ENCODE data around the gene LRMDA. TPM values are rescaled to one million over a fixed set of nuclear protein-coding genes. Genes with fewer than 3 reads are reported as not detected.

Gene LRMDA
- total RNA-seq, 5 donors from 2014 or later (not counting 1 experiment from before 2014, with no cell fraction given), result 0.30 to 1.2 TPM; not detected in 3

DNA sequence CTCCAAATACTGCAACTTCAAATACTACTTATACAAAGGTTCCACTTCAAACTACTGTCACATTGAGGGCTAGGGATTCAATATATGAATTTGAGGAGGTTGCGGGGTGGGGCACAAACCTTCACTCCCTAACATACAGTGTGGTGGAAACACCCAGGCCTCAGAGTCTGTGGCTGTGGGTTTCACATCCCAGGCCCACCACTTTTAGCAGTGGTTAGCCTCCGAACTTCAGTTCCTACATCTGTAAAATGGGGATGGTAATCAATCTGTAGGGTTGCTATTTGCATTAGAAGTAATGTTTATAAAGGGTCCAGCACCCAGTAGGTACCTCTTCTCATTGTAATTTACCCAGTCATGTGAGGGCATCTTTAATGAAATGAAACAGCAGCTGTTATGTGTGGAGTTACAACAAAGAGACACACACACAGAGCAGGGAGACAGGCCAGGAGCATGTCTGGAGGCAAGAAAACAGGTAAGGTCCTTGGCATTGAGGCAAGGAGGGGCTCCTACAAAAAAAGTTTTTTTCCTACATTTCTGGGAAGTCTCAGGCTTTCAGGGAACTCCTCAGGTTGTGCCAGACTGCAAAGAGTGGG lies 570.9 kb downstream of the LRMDA start:
- H3K9me3 Mint-ChIP-seq, result no peaks in the 10 kb centered on the region
- no peaks in the 10 kb centered on the region for H3K9me3 ChIP-seq
- no peaks in the 10 kb centered on the region for H3K36me3 ChIP-seq (ENCODE audit: control insufficient read depth in 2 of 2, extremely low read depth in 1 of 2, insufficient read depth in 1 of 2, low read length in 1 of 2)
- ChIA-PET CTCF (no interaction called here), POLR2A (no interaction called here)
- no CpG with 5 or more reads among the region's 2 CpGs for WGBS (ENCODE audit: insufficient coverage)
- no peaks in the 10 kb centered on the region for H3K4me1 Mint-ChIP-seq
- H3K27me3 ChIP-seq (replicated peaks in 1 of 2; ENCODE audit: control insufficient read depth in 2 of 2, extremely low read depth in 1 of 2, insufficient read depth in 2 of 2, low read length in 1 of 2), result peaks cover 0 to 4% of the 10 kb centered on the region in 2 experiments
- DNase-seq, result no peak
- no peak overlapping the region for H3K4me3 Mint-ChIP-seq
- no peaks in the 10 kb centered on the region for H3K4me1 ChIP-seq (ENCODE audit: control insufficient read depth in 1 of 2, extremely low read depth in 1 of 2, insufficient read depth in 2 of 2, low read length in 2 of 2)
- no peaks in the 10 kb centered on the region for H3K27me3 Mint-ChIP-seq
- no peaks in the 10 kb centered on the region for H3K36me3 Mint-ChIP-seq
- no peak overlapping the region for H3K27ac ChIP-seq (ENCODE audit: low read length)
- no peak overlapping the region for H3K4me3 ChIP-seq (ENCODE audit: control insufficient read depth in 1 of 2, extremely low read depth in 1 of 2, low read length in 1 of 2)
- no peak for ATAC-seq (replicated peaks in 1 of 4)
- H3K27ac Mint-ChIP-seq, result no peak overlapping the region

DNA sequence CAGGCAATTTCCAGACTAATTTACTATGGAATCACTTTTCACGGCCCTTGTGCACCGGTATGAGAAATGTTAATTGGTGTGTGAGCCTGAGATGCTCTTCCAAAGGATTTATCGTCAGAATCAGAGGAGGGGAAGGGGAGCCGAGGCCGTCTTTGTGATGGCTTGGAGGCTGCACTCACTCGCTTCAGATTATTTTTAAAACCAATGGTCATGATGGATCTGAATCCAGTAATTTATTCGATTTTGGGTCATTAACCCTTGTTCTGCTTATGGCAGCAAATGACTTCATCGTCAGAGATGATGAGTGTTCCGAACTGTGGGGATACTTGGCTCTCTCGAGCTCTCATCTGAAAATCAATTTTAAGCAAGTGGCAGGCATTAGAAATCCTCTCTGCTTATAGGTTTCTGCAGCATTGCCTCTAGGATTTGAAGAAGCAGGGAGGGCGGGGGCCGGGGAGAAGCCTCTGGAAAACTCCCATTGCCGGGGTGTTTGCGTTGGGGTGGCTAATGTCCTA lies 576.3 kb downstream of the LRMDA start:
- H3K4me3 Mint-ChIP-seq, result no peak overlapping the region
- peaks cover 0 to 5% of the 10 kb centered on the region in 2 donors for H3K27me3 Mint-ChIP-seq
- DNase-seq, result no peak
- Histone ChIP-seq H3K36me3 (ENCODE audit: control insufficient read depth in 2 of 2, extremely low read depth in 1 of 2, insufficient read depth in 1 of 2, low read length in 1 of 2) (no peaks in the 10 kb centered on the region), H3K4me3 (ENCODE audit: control insufficient read depth in 1 of 2, extremely low read depth in 1 of 2, low read length in 1 of 2) (no peak overlapping the region), H3K27me3 (replicated peaks in 1 of 2; ENCODE audit: control insufficient read depth in 2 of 2, extremely low read depth in 1 of 2, insufficient read depth in 2 of 2, low read length in 1 of 2) (peaks cover 0 to 4% of the 10 kb centered on the region in 2 experiments), H3K9me3 (no peaks in the 10 kb centered on the region), H3K27ac (ENCODE audit: low read length) (no peak overlapping the region), H3K4me1 (ENCODE audit: control insufficient read depth in 1 of 2, extremely low read depth in 1 of 2, insufficient read depth in 2 of 2, low read length in 2 of 2) (no peaks in the 10 kb centered on the region)
- 84% methylated on average over 12 of the region's 14 CpGs for WGBS (ENCODE audit: insufficient coverage)
- no peaks in the 10 kb centered on the region for H3K4me1 Mint-ChIP-seq
- ChIA-PET CTCF (interaction anchor here in 1 of 2 donors (0.7 kb wide), 1 partner anchor 295 kb away, joined by 4 read pairs; no protein-coding TSS in a partner anchor), POLR2A (no interaction called here)
- ATAC-seq (replicated peaks in 1 of 4), result no peak
- no peak overlapping the region for H3K27ac Mint-ChIP-seq
- no peaks in the 10 kb centered on the region for H3K36me3 Mint-ChIP-seq
- no peaks in the 10 kb centered on the region for H3K9me3 Mint-ChIP-seq

DNA sequence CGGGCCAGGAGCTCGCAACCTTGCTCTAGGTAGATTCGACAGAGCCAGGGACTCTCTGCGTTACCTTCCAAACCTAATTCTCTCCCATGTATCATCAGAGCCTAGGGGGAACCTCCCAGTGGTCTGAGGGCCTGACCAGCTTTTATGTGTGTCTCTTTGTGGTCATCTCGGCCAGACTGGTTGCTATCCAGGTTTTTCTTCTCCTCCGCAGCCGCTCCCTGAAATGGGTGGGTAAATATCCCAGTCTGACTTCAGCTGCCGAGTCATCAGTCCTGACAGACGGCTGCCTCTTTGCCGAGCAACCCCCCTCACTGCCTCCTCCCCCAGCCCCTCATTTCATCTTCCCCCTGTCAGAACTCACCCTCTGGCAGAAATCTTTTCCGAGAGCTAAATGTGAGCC lies 578.1 kb downstream of the LRMDA start:
- ChIA-PET CTCF (no interaction called here), POLR2A (interaction anchor here in 1 of 2 donors (0.6 kb wide), 1 partner anchor 125 kb away, joined by 5 read pairs; no protein-coding TSS in a partner anchor)
- Histone ChIP-seq H3K27ac (ENCODE audit: low read length) (no peak overlapping the region), H3K9me3 (no peaks in the 10 kb centered on the region), H3K4me1 (ENCODE audit: control insufficient read depth in 1 of 2, extremely low read depth in 1 of 2, insufficient read depth in 2 of 2, low read length in 2 of 2) (no peaks in the 10 kb centered on the region), H3K36me3 (ENCODE audit: control insufficient read depth in 2 of 2, extremely low read depth in 1 of 2, insufficient read depth in 1 of 2, low read length in 1 of 2) (no peaks in the 10 kb centered on the region), H3K27me3 (replicated peaks in 1 of 2; ENCODE audit: control insufficient read depth in 2 of 2, extremely low read depth in 1 of 2, insufficient read depth in 2 of 2, low read length in 1 of 2) (peaks cover 0 to 4% of the 10 kb centered on the region in 2 experiments), H3K4me3 (ENCODE audit: control insufficient read depth in 1 of 2, extremely low read depth in 1 of 2, low read length in 1 of 2) (no peak overlapping the region)
- Mint-ChIP-seq H3K27ac (no peak overlapping the region), H3K4me1 (no peaks in the 10 kb centered on the region), H3K4me3 (no peak overlapping the region), H3K9me3 (no peaks in the 10 kb centered on the region), H3K27me3 (peaks cover 0 to 5% of the 10 kb centered on the region in 2 donors), H3K36me3 (no peaks in the 10 kb centered on the region)
- DNase-seq (no peak), ATAC-seq (replicated peaks in 1 of 4) (no peak)
- WGBS (ENCODE audit: insufficient coverage), result 50% methylated on average over 3 of the region's 11 CpGs

GRCh38 chr10:76010703-76011102 lies 579.3 kb downstream of the LRMDA start:
- peaks cover 0 to 4% of the 10 kb centered on the region in 2 experiments for H3K27me3 ChIP-seq (replicated peaks in 1 of 2; ENCODE audit: control insufficient read depth in 2 of 2, extremely low read depth in 1 of 2, insufficient read depth in 2 of 2, low read length in 1 of 2)
- no peaks in the 10 kb centered on the region for H3K9me3 ChIP-seq
- no peak for DNase-seq
- H3K27ac ChIP-seq (ENCODE audit: low read length), result no peak overlapping the region
- H3K4me1 Mint-ChIP-seq, result no peaks in the 10 kb centered on the region
- H3K4me3 Mint-ChIP-seq, result no peak overlapping the region
- H3K9me3 Mint-ChIP-seq, result no peaks in the 10 kb centered on the region
- H3K36me3 Mint-ChIP-seq, result no peaks in the 10 kb centered on the region
- POLR2A ChIA-PET, result no interaction called here
- H3K27ac Mint-ChIP-seq, result no peak overlapping the region
- H3K36me3 ChIP-seq (ENCODE audit: control insufficient read depth in 2 of 2, extremely low read depth in 1 of 2, insufficient read depth in 1 of 2, low read length in 1 of 2), result no peaks in the 10 kb centered on the region
- H3K4me3 ChIP-seq (ENCODE audit: control insufficient read depth in 1 of 2, extremely low read depth in 1 of 2, low read length in 1 of 2), result no peak overlapping the region
- H3K27me3 Mint-ChIP-seq, result peaks cover 0 to 5% of the 10 kb centered on the region in 2 donors
- H3K4me1 ChIP-seq (ENCODE audit: control insufficient read depth in 1 of 2, extremely low read depth in 1 of 2, insufficient read depth in 2 of 2, low read length in 2 of 2), result no peaks in the 10 kb centered on the region
- 40% methylated on average over 1 of the region's 3 CpGs for WGBS (ENCODE audit: insufficient coverage)
- CTCF ChIA-PET, result no interaction called here
- no peak for ATAC-seq (replicated peaks in 1 of 4)

GRCh38 chr10:76012716-76013327 lies 581.4 kb downstream of the LRMDA start:
- H3K4me3 ChIP-seq (ENCODE audit: control insufficient read depth in 1 of 2, extremely low read depth in 1 of 2, low read length in 1 of 2), result no peak overlapping the region
- no peaks in the 10 kb centered on the region for H3K27me3 ChIP-seq (replicated peaks in 1 of 2; ENCODE audit: control insufficient read depth in 2 of 2, extremely low read depth in 1 of 2, insufficient read depth in 2 of 2, low read length in 1 of 2)
- H3K4me1 ChIP-seq (ENCODE audit: control insufficient read depth in 1 of 2, extremely low read depth in 1 of 2, insufficient read depth in 2 of 2, low read length in 2 of 2), result no peaks in the 10 kb centered on the region
- H3K27ac ChIP-seq (ENCODE audit: low read length), result no peak overlapping the region
- H3K9me3 Mint-ChIP-seq, result no peaks in the 10 kb centered on the region
- ChIA-PET POLR2A (no interaction called here), CTCF (no interaction called here)
- no peak overlapping the region for H3K27ac Mint-ChIP-seq
- WGBS (ENCODE audit: insufficient coverage), result 100% methylated on average over 4 of the region's 7 CpGs
- no peaks in the 10 kb centered on the region for H3K36me3 Mint-ChIP-seq
- no peaks in the 10 kb centered on the region for H3K4me1 Mint-ChIP-seq
- no peaks in the 10 kb centered on the region for H3K9me3 ChIP-seq
- no peak overlapping the region for H3K4me3 Mint-ChIP-seq
- H3K36me3 ChIP-seq (ENCODE audit: control insufficient read depth in 2 of 2, extremely low read depth in 1 of 2, insufficient read depth in 1 of 2, low read length in 1 of 2), result no peaks in the 10 kb centered on the region
- peaks cover 0 to 5% of the 10 kb centered on the region in 2 donors for H3K27me3 Mint-ChIP-seq
- no peak for DNase-seq
- ATAC-seq (replicated peaks in 1 of 4), result no peak

DNA sequence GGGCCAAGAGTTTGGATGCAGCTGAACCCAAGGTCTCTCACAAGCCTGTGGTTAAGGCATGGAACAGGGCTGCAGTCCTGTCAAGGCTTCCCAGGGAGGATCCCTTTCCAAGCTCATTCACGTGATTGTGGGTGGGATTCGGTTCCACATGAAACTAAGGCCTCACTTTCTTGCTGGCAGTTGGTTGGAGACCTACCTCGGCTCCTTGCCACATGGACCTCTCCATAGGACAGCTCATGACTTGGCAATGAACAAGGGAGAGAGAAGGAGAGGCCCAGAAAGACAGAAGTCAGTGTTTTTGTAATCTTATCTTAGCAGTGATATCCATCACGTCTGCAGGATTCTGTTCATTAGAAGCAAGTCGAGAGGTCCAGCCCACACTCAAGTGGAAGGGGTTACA lies 583.8 kb downstream of the LRMDA start:
- ChIA-PET CTCF (no interaction called here), POLR2A (no interaction called here)
- Histone ChIP-seq H3K4me3 (ENCODE audit: control insufficient read depth in 1 of 2, extremely low read depth in 1 of 2, low read length in 1 of 2) (no peak overlapping the region), H3K27me3 (replicated peaks in 1 of 2; ENCODE audit: control insufficient read depth in 2 of 2, extremely low read depth in 1 of 2, insufficient read depth in 2 of 2, low read length in 1 of 2) (peaks cover 0 to 3% of the 10 kb centered on the region in 2 experiments), H3K4me1 (ENCODE audit: control insufficient read depth in 1 of 2, extremely low read depth in 1 of 2, insufficient read depth in 2 of 2, low read length in 2 of 2) (no peaks in the 10 kb centered on the region), H3K27ac (ENCODE audit: low read length) (no peak overlapping the region), H3K9me3 (no peaks in the 10 kb centered on the region), H3K36me3 (ENCODE audit: control insufficient read depth in 2 of 2, extremely low read depth in 1 of 2, insufficient read depth in 1 of 2, low read length in 1 of 2) (no peaks in the 10 kb centered on the region)
- H3K9me3 Mint-ChIP-seq, result no peaks in the 10 kb centered on the region
- H3K27me3 Mint-ChIP-seq, result peaks cover 0 to 5% of the 10 kb centered on the region in 2 donors
- ATAC-seq (replicated peaks in 1 of 4) (peak in 1 of 4 experiments; percentile 13), DNase-seq (no peak)
- H3K4me1 Mint-ChIP-seq, result no peaks in the 10 kb centered on the region
- H3K36me3 Mint-ChIP-seq, result no peaks in the 10 kb centered on the region
- H3K4me3 Mint-ChIP-seq, result no peak overlapping the region
- WGBS (ENCODE audit: insufficient coverage), result no CpG with 5 or more reads among the region's 5 CpGs
- no peak overlapping the region for H3K27ac Mint-ChIP-seq

Data from T-cell (primary cell).